ENCODE measurements around the gene CRIP1. TPM values are rescaled to one million over a fixed set of nuclear protein-coding genes. Genes with fewer than 3 reads are reported as not detected.
A peak's percentile ranks its signal among the peaks of the same experiment; 100 is the strongest.

CRIP1 gene
- total and polyA plus RNA-seq, 10 of the 15 experiments (the other 5 are each of a cell fraction or from before 2014, with no cell fraction given), result 66.8 to 259 (median 154) TPM

- Histone ChIP-seq H3K4me1 (ENCODE audit: control insufficient read depth, insufficient read depth, low read length) (peaks cover 30% of the 10 kb centered on the region), H3K27ac (ENCODE audit: control insufficient read depth, insufficient read depth) (no peak overlapping the region), H2AFZ (ENCODE audit: control insufficient read depth, low read depth, low read length) (no peak overlapping the region), H3K36me3 (ENCODE audit: control insufficient read depth in 2 of 2, insufficient read depth in 2 of 2, low read length in 1 of 2) (no peaks in the 10 kb centered on the region), H4K20me1 (ENCODE audit: control insufficient read depth, insufficient read depth) (no peaks in the 10 kb centered on the region), H3K79me2 (ENCODE audit: control insufficient read depth, insufficient read depth, low read length) (peaks cover 2% of the 10 kb centered on the region; the same call in 1 of the 2 replicates), H3K9me3 (replicated peaks; ENCODE audit: control insufficient read depth, insufficient read depth, low read length) (no peaks in the 10 kb centered on the region), H3K27me3 (replicated peaks in 1 of 2; ENCODE audit: control insufficient read depth in 2 of 2, insufficient read depth in 2 of 2, low read length in 1 of 2) (no peaks in the 10 kb centered on the region; a peak in 1 of 4 replicates), H3K4me2 (ENCODE audit: control insufficient read depth, insufficient read depth) (peak overlapping the region; percentile 77), H3K9ac (ENCODE audit: control insufficient read depth, insufficient read depth, low read length) (no peak overlapping the region), H3K4me3 (no peak overlapping the region)
- ATAC-seq (no peak), FAIRE-seq (no peak), DNase-seq (ENCODE audit: low read depth, low spot score) (no peak)
- ChIA-PET SMC1A (ENCODE audit: uncharacterized antibody, unreplicated experiment) (interaction anchor here (2.4 kb wide), 1 partner anchor 7 kb away, joined by 39 read pairs; the partner anchor contains the start of gene TEDC1), RAD21 (ENCODE audit: unreplicated experiment) (interaction anchor here (0.7 to 2.3 kb wide), 5 partner anchors 7 to 116 kb away, joined by 3 to 74 read pairs (median 3); no protein-coding TSS in a partner anchor), POLR2A (interaction anchor here (0.8 to 2.2 kb wide), 2 partner anchors 7 to 9 kb away, joined by 3 to 23 read pairs; no protein-coding TSS in a partner anchor), CTCF (interaction anchor here (0.7 to 2.9 kb wide), 5 partner anchors 8 to 113 kb away, joined by 3 to 103 read pairs (median 17); partner anchors contain the start of gene TEDC1)
- intact Hi-C loops (cut with micrococcal nuclease; ENCODE audit: unreplicated experiment), result loop anchor here (10.0 kb wide), 1 partner anchor 418 kb away; the partner anchor contains the start of gene GPR132
- BruUV-seq (replicated peaks), result no TSS peak
- 69% methylated on average over 18 of the region's 18 CpGs for WGBS (ENCODE audit: insufficient coverage, insufficient replicate concordance, low lambda C conversion rate, missing lambda C conversion rate)
- in situ Hi-C loops (cut with MboI), result no loop called here
- no peak for TF ChIP-seq POLR2A (IDR thresholded peaks at IDR 0.05; ENCODE audit: low read depth, low read length)
- no peak for TF ChIP-seq CREB1 (IDR thresholded peaks at IDR 0.05; ENCODE audit: low read depth)
- TF ChIP-seq E2F8 (IDR thresholded peaks at IDR 0.05; ENCODE audit: low read depth, partially characterized antibody), result no peak
- TF ChIP-seq IRF3 (IDR thresholded peaks at IDR 0.05), result no peak
- TF ChIP-seq KAT2A (conservative IDR thresholded peaks at IDR 0.05; ENCODE audit: control insufficient read depth, low read depth, low read length), result no peak
- no peak for TF ChIP-seq IRF5 (IDR thresholded peaks at IDR 0.05; ENCODE audit: borderline replicate concordance)
- TF ChIP-seq CREM (IDR thresholded peaks at IDR 0.05; ENCODE audit: low read depth), result no peak
- no peak for TF ChIP-seq CBX5 (IDR thresholded peaks at IDR 0.05; ENCODE audit: low read depth)
- no peak for TF ChIP-seq EED (IDR thresholded peaks at IDR 0.05; ENCODE audit: low read depth)
- TF ChIP-seq ZNF217 (IDR thresholded peaks at IDR 0.05), result no peak
- no peak for TF ChIP-seq E4F1 (IDR thresholded peaks at IDR 0.05; ENCODE audit: borderline replicate concordance, partially characterized antibody)
Observed at GRCh38 chr14:105482486-105483110, 4.1 kb upstream of the CRIP1 start.

Data from GM12878 (cell line).